HG02884 (cell line): ENCODE results near the gene PRRC2C.
A peak's percentile ranks its signal among the peaks of the same experiment; 100 is the strongest.
"Not testable (repeated sequence)": the region's sequence is repeated elsewhere in the genome, so short reads cannot be mapped to it uniquely, and the experiment has no call there.

Experiments
- ATAC-seq: cut with Tn5 transposase; IDR thresholded peaks from one replicate; pipeline ENCODE4 v1.9.1; 2021; ENCODE audit warnings: mild to moderate bottlenecking, moderate library complexity; ENCODE audit not compliant: unreplicated experiment

Gene PRRC2C

GRCh38 chr1:171495444-171495843 is 10.1 kb downstream of the PRRC2C start:
- ATAC-seq = no peak

- ATAC-seq = no peak
Observed at GRCh38 chr1:171500304-171500703, 15.0 kb downstream of the PRRC2C start.

- ATAC-seq = no peak
Observed at GRCh38 chr1:171500803-171501202, 15.5 kb downstream of the PRRC2C start.

- no peak for ATAC-seq
Observed at GRCh38 chr1:171501305-171502024, 16.1 kb downstream of the PRRC2C start.

GRCh38 chr1:171506525-171507304 is 21.4 kb downstream of the PRRC2C start:
- ATAC-seq = no peak

- ATAC-seq = peak; percentile 45
Observed at GRCh38 chr1:171507435-171507834, 22.1 kb downstream of the PRRC2C start.

- no peak for ATAC-seq
Observed at GRCh38 chr1:171509191-171509590, 23.9 kb downstream of the PRRC2C start.

- no peak for ATAC-seq
Observed at GRCh38 chr1:171513743-171514142, 28.4 kb downstream of the PRRC2C start.

GRCh38 chr1:171515299-171515698 is 30.0 kb downstream of the PRRC2C start:
- ATAC-seq = no peak

GRCh38 chr1:171515741-171516140 is 30.4 kb downstream of the PRRC2C start:
- no peak for ATAC-seq

- no peak for ATAC-seq
Observed at GRCh38 chr1:171521567-171521966, 36.2 kb downstream of the PRRC2C start.

GRCh38 chr1:171530676-171531075 is 45.3 kb downstream of the PRRC2C start:
- ATAC-seq = no peak

- ATAC-seq = no peak
Observed at GRCh38 chr1:171532520-171532919, 47.2 kb downstream of the PRRC2C start.

GRCh38 chr1:171545523-171545922 is 60.2 kb downstream of the PRRC2C start:
- ATAC-seq = no peak

- no peak for ATAC-seq
Observed at GRCh38 chr1:171550050-171550449, 64.7 kb downstream of the PRRC2C start.

- not testable (repeated sequence) for ATAC-seq
Observed at GRCh38 chr1:171550598-171551100, 65.3 kb downstream of the PRRC2C start.

- ATAC-seq = not testable (repeated sequence)
Observed at GRCh38 chr1:171553960-171554359, 68.6 kb downstream of the PRRC2C start.

GRCh38 chr1:171563675-171564074 is 78.3 kb downstream of the PRRC2C start:
- no peak for ATAC-seq

GRCh38 chr1:171566467-171566866 is 81.1 kb downstream of the PRRC2C start:
- ATAC-seq = no peak

GRCh38 chr1:171570295-171570694 is 85.0 kb downstream of the PRRC2C start:
- no peak for ATAC-seq

- no peak for ATAC-seq
Observed at GRCh38 chr1:171576144-171576543, 90.8 kb downstream of the PRRC2C start.

- ATAC-seq = no peak
Observed at GRCh38 chr1:171581226-171581625, 95.9 kb downstream of the PRRC2C start.
